Measurements from ENCODE around the gene WDR82. TPM values are rescaled to one million over a fixed set of nuclear protein-coding genes. Genes with fewer than 3 reads are reported as not detected.

WDR82 gene
- polyA plus RNA-seq, 3 donors = 110 to 117 (median 116) TPM

- DNase-seq (ENCODE audit: low read depth in 3 of 3, low spot score in 2 of 3) = no peak
Measured at GRCh38 chr3:52210550-52211046, 67.9 kb downstream of the WDR82 start.

DNA sequence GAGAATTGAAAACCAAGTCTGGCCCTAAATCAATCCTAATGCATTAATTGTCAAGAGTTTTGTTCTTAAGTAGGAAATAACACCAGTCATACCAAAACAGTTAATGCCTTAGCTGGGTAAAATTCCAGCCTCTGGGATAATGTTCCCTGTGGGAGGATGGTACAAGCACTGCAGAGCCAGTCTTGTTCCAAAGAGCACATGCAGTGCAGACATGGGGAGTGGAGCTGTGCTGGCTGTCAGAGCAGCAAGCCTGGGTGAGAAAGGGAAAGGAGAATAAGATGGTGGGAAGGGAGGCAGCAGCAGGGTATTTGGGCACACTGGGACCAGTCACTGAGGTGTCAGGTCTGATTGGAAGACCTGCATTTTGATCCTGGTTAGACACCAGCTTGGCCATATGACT lies 68.4 kb downstream of the WDR82 start:
- DNase-seq (ENCODE audit: low read depth in 3 of 3, low spot score in 2 of 3) = no peak

GRCh38 chr3:52208556-52208955 lies 69.9 kb downstream of the WDR82 start:
- no peak for DNase-seq (ENCODE audit: low read depth in 3 of 3, low spot score in 2 of 3)

- DNase-seq (ENCODE audit: low read depth in 3 of 3, low spot score in 2 of 3) = no peak
Measured at GRCh38 chr3:52205727-52206372, 72.6 kb downstream of the WDR82 start.

Other genes with a start within 250 kb of the WDR82 start
- gene DUSP7, start 222.1 kb downstream of the WDR82 start, polyA plus RNA-seq (ENCODE audit: insufficient read length in 3 of 3) = 10 to 100 TPM; 15.2 to 18.1 (median 15.7) TPM
- gene POC1A, start 124.2 kb downstream of the WDR82 start, polyA plus RNA-seq (ENCODE audit: insufficient read length in 3 of 3) = 1 to 10 TPM; 7.0 to 8.2 (median 8.1) TPM
- 10 to 100 TPM; 46.6 to 52.6 (median 48.8) TPM for gene ALAS1, start 80.5 kb downstream of the WDR82 start, polyA plus RNA-seq (ENCODE audit: insufficient read length in 3 of 3)
- gene TLR9, start 53.0 kb downstream of the WDR82 start, polyA plus RNA-seq (ENCODE audit: insufficient read length in 3 of 3) = under 1 TPM in 2 of 3 donors, not detected in 1; 0.11 to 0.18 TPM
- 10 to 100 TPM; 23.1 to 28.6 (median 25.2) TPM for gene TWF2, start 39.5 kb downstream of the WDR82 start, polyA plus RNA-seq (ENCODE audit: insufficient read length in 3 of 3)
- gene PPM1M, start 32.9 kb downstream of the WDR82 start, polyA plus RNA-seq (ENCODE audit: insufficient read length in 3 of 3) = 10 to 100 TPM; 18.5 to 20.1 (median 18.7) TPM
- 10 to 100 TPM; 26.7 to 29.8 (median 27.6) TPM for gene GLYCTK, start 9.2 kb upstream of the WDR82 start, polyA plus RNA-seq (ENCODE audit: insufficient read length in 3 of 3)
- 1 to 10 TPM; 6.5 to 8.1 (median 6.9) TPM for gene DNAH1, start 37.7 kb upstream of the WDR82 start, polyA plus RNA-seq (ENCODE audit: insufficient read length in 3 of 3)
- gene BAP1, start 131.4 kb upstream of the WDR82 start, polyA plus RNA-seq (ENCODE audit: insufficient read length in 3 of 3) = 10 to 100 TPM; 69.2 to 81.4 (median 80.1) TPM
- gene PHF7, start 132.0 kb upstream of the WDR82 start, polyA plus RNA-seq (ENCODE audit: insufficient read length in 3 of 3) = 1 to 10 TPM; 7.6 to 8.8 (median 8.1) TPM
- gene SEMA3G, start 166.5 kb upstream of the WDR82 start, polyA plus RNA-seq (ENCODE audit: insufficient read length in 3 of 3) = 10 to 100 TPM; 27.2 to 31.3 (median 29.1) TPM
- 1 to 10 TPM; 8.8 to 9.6 (median 9.6) TPM for gene TNNC1, start 175.4 kb upstream of the WDR82 start, polyA plus RNA-seq (ENCODE audit: insufficient read length in 3 of 3)
- gene NISCH, start 177.0 kb upstream of the WDR82 start, polyA plus RNA-seq (ENCODE audit: insufficient read length in 3 of 3) = 10 to 100 TPM; 80.0 to 97.7 (median 88.3) TPM
- gene STAB1, start 216.7 kb upstream of the WDR82 start, polyA plus RNA-seq (ENCODE audit: insufficient read length in 3 of 3) = 10 to 100 TPM; 30.5 to 34.8 (median 34.8) TPM